ENCODE measurements around the gene EPHA10. TPM values are rescaled to one million over a fixed set of nuclear protein-coding genes. Genes with fewer than 3 reads are reported as not detected.

EPHA10 gene
- polyA plus RNA-seq, 1 experiment, result 0.04 TPM

DNA sequence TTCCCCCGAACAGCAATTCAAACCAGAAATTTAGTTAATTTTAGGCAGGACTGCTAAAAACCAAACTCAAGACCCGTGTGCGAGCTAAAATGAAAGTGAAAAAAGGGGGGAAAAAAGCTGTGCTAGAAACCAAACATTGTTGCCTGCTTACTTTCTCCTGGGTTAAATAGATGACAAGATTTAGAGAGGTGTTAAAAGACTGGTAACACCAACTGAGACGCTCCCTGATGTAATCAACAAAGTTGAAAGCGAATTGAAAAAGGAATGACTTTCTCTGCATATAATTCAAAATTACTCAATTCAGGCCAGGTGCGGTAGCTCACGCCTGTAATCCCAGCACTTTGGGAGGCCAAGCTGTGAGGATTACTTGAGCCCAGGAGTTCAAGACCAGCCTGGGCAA is 65.8 kb downstream of the EPHA10 start:
- CTCF ChIA-PET, result no interaction called here
- H3K4me3 ChIP-seq (ENCODE audit: low read depth, low read length), result no peak overlapping the region
- H3K27me3 ChIP-seq (ENCODE audit: control insufficient read depth, insufficient read depth, low read length), result no peaks in the 10 kb centered on the region
- no peak for DNase-seq (ENCODE audit: low read depth)
- POLR2A ChIA-PET, result no interaction called here
- TF ChIP-seq, protein P1, sequence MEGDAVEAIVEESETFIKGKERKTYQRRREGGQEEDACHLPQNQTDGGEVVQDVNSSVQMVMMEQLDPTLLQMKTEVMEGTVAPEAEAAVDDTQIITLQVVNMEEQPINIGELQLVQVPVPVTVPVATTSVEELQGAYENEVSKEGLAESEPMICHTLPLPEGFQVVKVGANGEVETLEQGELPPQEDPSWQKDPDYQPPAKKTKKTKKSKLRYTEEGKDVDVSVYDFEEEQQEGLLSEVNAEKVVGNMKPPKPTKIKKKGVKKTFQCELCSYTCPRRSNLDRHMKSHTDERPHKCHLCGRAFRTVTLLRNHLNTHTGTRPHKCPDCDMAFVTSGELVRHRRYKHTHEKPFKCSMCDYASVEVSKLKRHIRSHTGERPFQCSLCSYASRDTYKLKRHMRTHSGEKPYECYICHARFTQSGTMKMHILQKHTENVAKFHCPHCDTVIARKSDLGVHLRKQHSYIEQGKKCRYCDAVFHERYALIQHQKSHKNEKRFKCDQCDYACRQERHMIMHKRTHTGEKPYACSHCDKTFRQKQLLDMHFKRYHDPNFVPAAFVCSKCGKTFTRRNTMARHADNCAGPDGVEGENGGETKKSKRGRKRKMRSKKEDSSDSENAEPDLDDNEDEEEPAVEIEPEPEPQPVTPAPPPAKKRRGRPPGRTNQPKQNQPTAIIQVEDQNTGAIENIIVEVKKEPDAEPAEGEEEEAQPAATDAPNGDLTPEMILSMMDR (IDR thresholded peaks at IDR 0.05; ENCODE audit: insufficient read depth, low read depth, low read length), result no peak
- H3K36me3 ChIP-seq (ENCODE audit: control insufficient read depth, insufficient read depth, low read length), result peaks cover 4% of the 10 kb centered on the region

DNA sequence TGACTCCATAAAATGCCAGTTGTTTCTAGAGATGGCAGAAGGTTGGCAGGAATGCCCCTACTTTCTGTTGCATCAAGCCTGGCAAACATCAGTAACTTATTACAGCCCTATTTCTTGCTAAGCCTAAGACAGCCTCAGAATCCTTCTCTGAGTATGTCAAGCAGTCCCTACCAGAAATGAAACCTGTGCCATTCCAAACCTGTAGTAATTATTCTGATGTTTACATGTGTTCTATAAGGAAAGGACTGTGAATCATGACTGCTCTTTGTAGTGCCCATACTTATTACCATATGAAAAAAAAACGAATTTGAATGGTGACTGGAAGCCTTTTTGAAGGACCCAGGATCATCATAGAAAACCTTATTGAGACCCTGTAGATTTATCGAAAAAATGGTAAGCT is 67.2 kb downstream of the EPHA10 start:
- TF ChIP-seq, protein P1 (IDR thresholded peaks at IDR 0.05; ENCODE audit: insufficient read depth, low read depth, low read length), result no peak
- no peak for DNase-seq (ENCODE audit: low read depth)
- Histone ChIP-seq H3K36me3 (ENCODE audit: control insufficient read depth, insufficient read depth, low read length) (peaks cover 2% of the 10 kb centered on the region; the same call in 1 of the 2 replicates), H3K4me3 (ENCODE audit: low read depth, low read length) (no peak overlapping the region), H3K27me3 (ENCODE audit: control insufficient read depth, insufficient read depth, low read length) (no peaks in the 10 kb centered on the region)
- ChIA-PET POLR2A (no interaction called here), CTCF (interaction anchor here (0.6 kb wide), 1 partner anchor 163 kb away, joined by 3 read pairs; no protein-coding TSS in a partner anchor)

DNA sequence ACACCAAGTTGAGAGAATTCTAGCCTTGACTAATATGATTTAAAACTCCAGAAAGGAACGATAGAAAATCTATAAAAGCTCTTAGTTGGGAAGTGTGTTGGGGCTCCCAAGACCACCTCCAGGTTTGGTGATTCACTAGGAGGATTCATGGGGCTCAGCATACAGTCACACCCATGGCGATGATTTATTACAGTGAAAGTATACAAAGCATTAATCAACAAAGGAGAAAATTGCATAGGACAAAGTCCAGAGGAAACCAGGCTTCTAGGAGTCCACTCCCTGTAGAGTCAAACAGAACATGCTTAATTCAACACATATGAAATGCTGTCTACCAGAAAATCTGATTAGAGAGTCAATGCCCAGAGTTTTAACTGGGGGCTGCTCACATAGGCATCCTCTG is 67.8 kb downstream of the EPHA10 start:
- DNase-seq (ENCODE audit: low read depth), result no peak
- H3K36me3 ChIP-seq (ENCODE audit: control insufficient read depth, insufficient read depth, low read length), result peaks cover 2% of the 10 kb centered on the region; the same call in 1 of the 2 replicates
- H3K4me3 ChIP-seq (ENCODE audit: low read depth, low read length), result no peak overlapping the region
- ChIA-PET CTCF (interaction anchor here (1.0 kb wide), 1 partner anchor 14 kb away, joined by 7 read pairs; no protein-coding TSS in a partner anchor), POLR2A (no interaction called here)
- no peaks in the 10 kb centered on the region for H3K27me3 ChIP-seq (ENCODE audit: control insufficient read depth, insufficient read depth, low read length)
- TF ChIP-seq, protein P1 (IDR thresholded peaks at IDR 0.05; ENCODE audit: insufficient read depth, low read depth, low read length), result no peak

DNA sequence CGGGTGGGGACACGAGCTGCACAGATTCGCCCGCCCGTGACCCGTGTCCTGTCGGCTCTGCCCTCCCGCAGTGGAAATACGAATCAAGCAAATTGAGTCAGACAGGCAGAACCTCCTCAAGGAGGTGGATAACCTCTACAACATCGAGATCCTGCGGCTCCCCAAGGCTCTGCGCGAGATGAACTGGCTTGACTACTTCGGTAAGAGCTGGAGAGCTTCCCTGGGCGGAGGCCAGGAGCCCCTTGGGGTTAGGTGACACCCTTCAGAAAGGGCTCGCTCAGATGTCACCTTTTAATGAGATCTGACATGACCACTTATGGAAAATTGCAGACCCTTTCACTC is 72.1 kb downstream of the EPHA10 start:
- ChIA-PET CTCF (no interaction called here), POLR2A (no interaction called here)
- DNase-seq (ENCODE audit: low read depth), result no peak
- H3K36me3 ChIP-seq (ENCODE audit: control insufficient read depth, insufficient read depth, low read length), result peaks cover under 1% of the 10 kb centered on the region; the same call in 1 of the 2 replicates
- TF ChIP-seq, protein P1 (IDR thresholded peaks at IDR 0.05; ENCODE audit: insufficient read depth, low read depth, low read length), result no peak
- H3K27me3 ChIP-seq (ENCODE audit: control insufficient read depth, insufficient read depth, low read length), result no peaks in the 10 kb centered on the region
- peak overlapping the region; percentile 82 for H3K4me3 ChIP-seq (ENCODE audit: low read depth, low read length)

DNA sequence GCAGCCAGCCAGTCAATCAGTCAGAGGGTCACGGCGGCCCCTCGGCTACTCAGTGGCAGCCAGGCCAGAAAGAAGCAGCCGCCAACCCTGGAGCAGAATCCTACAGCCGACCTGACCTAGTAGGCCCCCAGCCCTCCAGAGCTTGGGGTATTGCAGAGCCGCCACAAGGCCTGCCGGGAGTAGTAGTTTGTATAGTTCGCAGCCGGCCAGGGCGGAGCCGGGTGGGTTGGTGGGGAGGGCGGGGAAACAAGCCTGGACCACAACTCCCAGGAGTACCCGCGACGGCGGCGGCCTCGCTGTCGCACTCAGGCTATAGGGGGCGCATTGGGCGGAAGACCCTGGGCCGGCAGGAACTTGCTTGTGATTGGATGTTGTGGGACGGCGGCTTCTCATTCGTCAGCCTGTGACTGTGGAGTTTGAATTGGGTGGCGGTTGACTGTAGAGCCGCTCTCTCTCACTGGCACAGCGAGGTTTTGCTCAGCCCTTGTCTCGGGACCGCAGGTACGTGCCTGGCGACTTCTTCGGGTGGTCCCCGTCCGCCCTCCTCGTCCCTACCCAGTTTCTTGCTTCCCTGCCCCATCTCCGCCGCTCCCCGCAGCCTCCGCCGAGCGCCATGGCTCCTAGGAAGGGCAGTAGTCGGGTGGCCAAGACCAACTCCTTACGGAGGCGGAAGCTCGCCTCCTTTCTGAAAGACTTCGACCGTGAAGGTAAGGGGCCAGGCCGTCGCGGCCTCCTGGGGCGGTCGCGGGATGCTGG is 72.7 kb downstream of the EPHA10 start, which contains the start of gene CDCA8:
CDCA8 (plus strand) TSS at position 439 of the 756 bp plus-strand sequence; CDS start at position 614, 175 bp downstream.
- Histone ChIP-seq H3K4me3 (ENCODE audit: low read depth, low read length) (peak within 1 kb of the TSS; percentile 82), H3K27me3 (ENCODE audit: control insufficient read depth, insufficient read depth, low read length) (no peaks in the 10 kb centered on the region), H3K36me3 (ENCODE audit: control insufficient read depth, insufficient read depth, low read length) (peaks cover 1% of the 10 kb centered on the region; the same call in 1 of the 2 replicates)
- ChIA-PET CTCF (interaction anchor here (0.7 to 18.5 kb wide), 10 partner anchors 8 to 221 kb away, joined by 3 to 214 read pairs (median 4); partner anchors contain the start of genes DNALI1, MEAF6 and YRDC), POLR2A (no interaction called here)
- TF ChIP-seq, protein P1 (IDR thresholded peaks at IDR 0.05; ENCODE audit: insufficient read depth, low read depth, low read length), result peak; percentile 88
- DNase-seq (ENCODE audit: low read depth), result peak; percentile 93
